Activated T-cell treated with anti-CD3 and anti-CD28 coated beads, Interleukin-2, amount 50 U/mL, for 4 hours (primary cell): ENCODE results near the gene HRCT1. TPM values are rescaled to one million over a fixed set of nuclear protein-coding genes. Genes with fewer than 3 reads are reported as not detected.
A peak's percentile ranks its signal among the peaks of the same experiment; 100 is the strongest.
"Not testable (repeated sequence)": the region's sequence is repeated elsewhere in the genome, so short reads cannot be mapped to it uniquely, and the experiment has no call there.

Experiments
- ATAC-seq, 2 donors: fragments of 200-7000 bp; cut with Tn5 transposase; one replicate each; pipeline ENCODE4 v1.10.0; 2021
- DNase-seq: peaks from one replicate; pipeline ENCODE4 v3.0.0-alpha.2; 2020
- H3K27me3 Mint-ChIP-seq: one replicate; pipeline ENCODE4 v1.8.0; 2021; ENCODE audit warnings: low read depth, mixed read lengths
- H3K36me3 Mint-ChIP-seq: one replicate; pipeline ENCODE4 v1.8.0; 2022; ENCODE audit warnings: mixed read lengths; ENCODE audit not compliant: insufficient read depth
- H3K4me1 Mint-ChIP-seq: one replicate; pipeline ENCODE4 v1.8.0; 2021; ENCODE audit warnings: low read depth, mixed read lengths
- H3K4me3 Mint-ChIP-seq: one replicate; pipeline ENCODE4 v1.8.0; 2021; ENCODE audit warnings: mild to moderate bottlenecking, moderate library complexity, mixed read lengths
- H3K9me3 Mint-ChIP-seq: one replicate; pipeline ENCODE4 v1.8.0; 2021; ENCODE audit warnings: mixed read lengths
- total RNA-seq, 3 donors: library from RNA; stranded (reverse); gene quantifications; one replicate each; pipeline ENCODE4 v1.2.1, GENCODE V29; 2021

HRCT1 gene
- total RNA-seq, 3 donors from 2014 or later, result not detected

- H3K9me3 Mint-ChIP-seq, result no peaks in the 10 kb centered on the region
- ATAC-seq (no peak), DNase-seq (no peak)
- no peaks in the 10 kb centered on the region for H3K36me3 Mint-ChIP-seq
- peaks cover 5% of the 10 kb centered on the region for H3K27me3 Mint-ChIP-seq
- H3K4me1 Mint-ChIP-seq, result no peaks in the 10 kb centered on the region
- H3K4me3 Mint-ChIP-seq, result no peak overlapping the region
Observed at GRCh38 chr9:35871545-35871944, 34.5 kb upstream of the HRCT1 start.

GRCh38 chr9:35872505-35872904 is 33.5 kb upstream of the HRCT1 start:
- peaks cover 3% of the 10 kb centered on the region for H3K9me3 Mint-ChIP-seq
- no peaks in the 10 kb centered on the region for H3K4me1 Mint-ChIP-seq
- DNase-seq (no peak), ATAC-seq (no peak)
- H3K4me3 Mint-ChIP-seq, result no peak overlapping the region
- peaks cover 5% of the 10 kb centered on the region for H3K27me3 Mint-ChIP-seq
- H3K36me3 Mint-ChIP-seq, result no peaks in the 10 kb centered on the region

- H3K4me3 Mint-ChIP-seq, result no peak overlapping the region
- peak in 1 of 2 donors; percentile 52 for ATAC-seq
- peak; percentile 81 for DNase-seq
- H3K27me3 Mint-ChIP-seq, result peaks cover 2% of the 10 kb centered on the region
- no peaks in the 10 kb centered on the region for H3K36me3 Mint-ChIP-seq
- H3K4me1 Mint-ChIP-seq, result no peaks in the 10 kb centered on the region
- H3K9me3 Mint-ChIP-seq, result peaks cover 6% of the 10 kb centered on the region
Observed at GRCh38 chr9:35882263-35882848, 23.6 kb upstream of the HRCT1 start.

GRCh38 chr9:35882996-35883395 is 23.0 kb upstream of the HRCT1 start:
- H3K36me3 Mint-ChIP-seq, result no peaks in the 10 kb centered on the region
- no peak for ATAC-seq
- no peaks in the 10 kb centered on the region for H3K4me1 Mint-ChIP-seq
- DNase-seq, result no peak
- H3K27me3 Mint-ChIP-seq, result peaks cover 2% of the 10 kb centered on the region
- no peaks in the 10 kb centered on the region for H3K9me3 Mint-ChIP-seq
- no peak overlapping the region for H3K4me3 Mint-ChIP-seq

GRCh38 chr9:35884908-35885307 is 21.1 kb upstream of the HRCT1 start:
- DNase-seq, H3K36me3 Mint-ChIP-seq, H3K9me3 Mint-ChIP-seq, H3K4me3 Mint-ChIP-seq, H3K4me1 Mint-ChIP-seq, ATAC-seq, H3K27me3 Mint-ChIP-seq: not testable (repeated sequence)

DNA sequence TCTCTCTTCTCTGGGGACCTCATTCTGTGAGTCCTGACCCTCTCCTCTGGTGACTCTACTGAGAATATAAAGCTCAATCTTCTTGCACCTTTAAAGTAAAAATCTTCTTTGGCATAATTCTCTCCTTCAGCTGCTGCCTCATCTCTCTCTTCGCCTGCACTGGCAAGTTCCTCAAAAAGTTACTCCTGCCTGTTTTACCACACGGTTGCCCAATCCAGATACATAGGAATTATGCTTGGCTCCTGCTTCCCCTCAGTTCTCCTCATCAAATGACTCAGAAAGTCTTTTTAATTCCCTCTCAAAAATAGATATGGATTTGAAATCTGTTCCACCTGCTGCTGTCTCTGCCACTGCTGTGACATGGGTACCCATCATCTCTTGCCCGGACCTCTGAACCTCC is 14.4 kb upstream of the HRCT1 start:
- H3K4me1 Mint-ChIP-seq, result no peaks in the 10 kb centered on the region
- no peak overlapping the region for H3K4me3 Mint-ChIP-seq
- H3K9me3 Mint-ChIP-seq, result no peaks in the 10 kb centered on the region
- peaks cover 21% of the 10 kb centered on the region for H3K27me3 Mint-ChIP-seq
- ATAC-seq, result no peak
- no peaks in the 10 kb centered on the region for H3K36me3 Mint-ChIP-seq
- DNase-seq, result no peak

DNA sequence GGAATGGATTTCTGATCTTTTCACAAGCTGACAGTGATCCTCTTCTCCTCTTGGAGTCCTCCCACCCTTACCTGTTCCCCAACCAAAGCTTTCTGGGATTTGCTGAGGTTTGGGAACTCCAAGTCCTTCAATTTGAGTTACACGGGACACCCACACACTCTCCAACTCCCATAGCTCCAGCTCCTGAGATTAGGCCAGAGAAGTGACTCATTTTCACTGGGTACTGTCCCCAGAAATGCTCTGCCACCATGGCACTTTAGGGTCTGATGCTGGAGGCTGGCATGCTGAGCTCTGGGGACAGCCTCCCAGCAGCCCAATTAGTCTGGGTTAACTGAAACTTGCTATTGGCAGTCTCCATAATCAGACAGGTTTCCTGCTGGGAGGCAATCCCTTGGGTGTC is 14.0 kb upstream of the HRCT1 start:
- ATAC-seq, result no peak
- Mint-ChIP-seq H3K4me3 (no peak overlapping the region), H3K9me3 (no peaks in the 10 kb centered on the region), H3K36me3 (no peaks in the 10 kb centered on the region), H3K4me1 (no peaks in the 10 kb centered on the region), H3K27me3 (peaks cover 21% of the 10 kb centered on the region)
- DNase-seq, result no peak

- H3K36me3 Mint-ChIP-seq, result no peaks in the 10 kb centered on the region
- H3K9me3 Mint-ChIP-seq, result no peaks in the 10 kb centered on the region
- H3K27me3 Mint-ChIP-seq, result peaks cover 21% of the 10 kb centered on the region
- ATAC-seq (no peak), DNase-seq (no peak)
- H3K4me1 Mint-ChIP-seq, result no peaks in the 10 kb centered on the region
- H3K4me3 Mint-ChIP-seq, result no peak overlapping the region
Observed at GRCh38 chr9:35896570-35896969, 9.4 kb upstream of the HRCT1 start.

DNA sequence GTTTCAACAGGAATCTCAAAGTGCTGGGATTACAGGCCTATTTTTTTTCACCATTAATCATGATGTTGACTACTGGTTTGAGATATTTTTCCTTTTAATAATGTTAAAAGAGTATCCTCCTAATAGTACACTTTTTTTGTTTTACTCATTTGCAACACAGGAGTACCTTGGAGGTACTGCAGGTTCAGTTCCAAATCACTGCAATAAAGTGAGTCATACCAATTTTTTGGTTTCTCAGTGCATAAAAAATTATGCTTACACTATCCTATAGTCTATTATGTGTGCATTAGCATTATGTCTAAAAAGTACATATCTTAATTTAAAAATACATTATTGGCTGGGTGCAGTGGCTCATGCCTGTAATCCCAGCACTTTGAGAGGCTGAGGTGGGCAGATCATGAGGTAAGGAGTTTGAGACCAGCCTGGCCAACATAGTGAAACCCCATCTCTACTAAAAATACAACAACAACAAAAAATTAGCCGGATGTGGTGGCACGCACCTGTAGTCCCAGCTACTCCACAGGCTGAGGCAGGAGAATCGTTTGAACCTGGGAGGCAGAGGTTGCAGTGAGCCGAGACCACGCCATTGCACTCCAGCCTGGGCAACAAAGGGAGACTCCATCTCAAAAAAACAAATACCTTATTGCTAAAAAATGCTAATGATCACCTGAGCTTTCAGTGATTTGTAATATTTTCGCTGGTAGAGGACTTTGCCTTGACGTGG is 8.5 kb upstream of the HRCT1 start:
- H3K4me3 Mint-ChIP-seq, H3K4me1 Mint-ChIP-seq, DNase-seq, H3K9me3 Mint-ChIP-seq, ATAC-seq, H3K36me3 Mint-ChIP-seq: not testable (repeated sequence)
- H3K27me3 Mint-ChIP-seq, result peaks cover 15% of the 10 kb centered on the region

DNA sequence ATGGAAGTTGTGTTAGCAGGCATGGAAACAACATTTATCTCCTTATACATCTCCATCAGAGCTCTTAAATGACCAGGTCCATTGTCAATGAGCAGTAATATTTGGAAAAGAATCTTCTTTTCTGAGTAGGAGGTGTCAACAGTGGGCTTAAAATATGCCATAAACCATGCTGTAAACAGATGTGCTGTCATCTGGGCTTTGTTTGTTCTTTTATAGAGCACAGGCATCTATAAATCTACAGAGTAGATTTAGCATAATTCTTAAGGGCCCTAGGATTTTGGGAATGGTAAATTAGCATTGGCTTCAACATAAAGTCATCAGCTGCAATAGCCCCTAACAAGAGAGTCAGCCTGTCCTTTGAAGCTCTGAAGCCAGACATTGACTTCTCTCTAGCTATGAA is 7.7 kb upstream of the HRCT1 start:
- Mint-ChIP-seq H3K27me3 (peaks cover 17% of the 10 kb centered on the region), H3K9me3 (no peaks in the 10 kb centered on the region), H3K4me3 (no peak overlapping the region), H3K36me3 (no peaks in the 10 kb centered on the region), H3K4me1 (peaks cover 6% of the 10 kb centered on the region)
- ATAC-seq (no peak), DNase-seq (no peak)

DNA sequence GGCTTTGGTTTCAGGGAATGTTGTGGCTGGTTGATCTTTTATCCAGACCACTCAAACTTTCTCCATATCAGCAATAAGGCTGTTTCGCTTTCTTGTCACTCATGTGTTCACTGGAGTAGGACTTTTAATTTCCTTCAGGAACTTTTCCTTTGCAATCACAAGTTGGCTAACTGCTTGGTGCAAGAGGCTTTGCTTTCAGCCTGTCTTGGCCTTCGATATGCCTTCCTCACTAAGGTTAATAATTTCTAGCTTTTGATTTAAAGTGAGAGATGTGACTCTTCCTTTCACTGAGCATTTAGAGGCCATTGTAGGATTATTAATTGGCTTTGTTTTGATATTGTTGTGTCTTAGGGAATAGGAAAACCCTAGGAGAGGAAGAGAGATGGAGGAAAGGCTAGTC is 7.0 kb upstream of the HRCT1 start:
- Mint-ChIP-seq H3K36me3 (no peaks in the 10 kb centered on the region), H3K4me3 (no peak overlapping the region), H3K27me3 (peaks cover 13% of the 10 kb centered on the region), H3K4me1 (peaks cover 8% of the 10 kb centered on the region), H3K9me3 (no peaks in the 10 kb centered on the region)
- ATAC-seq, result no peak
- DNase-seq, result no peak

DNA sequence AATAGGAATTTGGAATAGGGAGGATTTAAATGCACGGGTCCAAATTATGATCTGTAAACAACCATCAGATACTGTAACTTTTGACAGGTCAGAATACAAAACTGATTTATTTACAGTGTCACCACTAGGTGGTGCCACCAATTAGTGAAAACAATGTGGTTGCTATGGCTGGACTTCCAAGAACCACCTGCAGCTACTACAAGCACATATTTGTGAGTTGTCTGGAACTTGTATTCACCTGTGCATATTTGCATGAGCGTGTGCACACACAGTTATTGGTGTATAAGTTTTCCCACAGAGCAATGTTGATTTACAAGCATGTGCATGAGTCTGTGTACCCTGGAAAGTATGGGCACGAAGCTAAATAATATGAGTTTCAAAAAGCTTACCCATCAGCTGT is 3.0 kb upstream of the HRCT1 start:
- Mint-ChIP-seq H3K4me3 (no peak overlapping the region), H3K9me3 (no peaks in the 10 kb centered on the region), H3K4me1 (peaks cover 24% of the 10 kb centered on the region), H3K36me3 (no peaks in the 10 kb centered on the region), H3K27me3 (peaks cover 4% of the 10 kb centered on the region)
- ATAC-seq, result peak in 1 of 2 donors; percentile 59
- no peak for DNase-seq

GRCh38 chr9:35904338-35904737 is 1.7 kb upstream of the HRCT1 start:
- H3K4me1 Mint-ChIP-seq, result peaks cover 37% of the 10 kb centered on the region
- peaks cover 4% of the 10 kb centered on the region for H3K27me3 Mint-ChIP-seq
- no peaks in the 10 kb centered on the region for H3K9me3 Mint-ChIP-seq
- ATAC-seq, result no peak
- H3K36me3 Mint-ChIP-seq, result no peaks in the 10 kb centered on the region
- H3K4me3 Mint-ChIP-seq, result no peak overlapping the region
- DNase-seq, result no peak

DNA sequence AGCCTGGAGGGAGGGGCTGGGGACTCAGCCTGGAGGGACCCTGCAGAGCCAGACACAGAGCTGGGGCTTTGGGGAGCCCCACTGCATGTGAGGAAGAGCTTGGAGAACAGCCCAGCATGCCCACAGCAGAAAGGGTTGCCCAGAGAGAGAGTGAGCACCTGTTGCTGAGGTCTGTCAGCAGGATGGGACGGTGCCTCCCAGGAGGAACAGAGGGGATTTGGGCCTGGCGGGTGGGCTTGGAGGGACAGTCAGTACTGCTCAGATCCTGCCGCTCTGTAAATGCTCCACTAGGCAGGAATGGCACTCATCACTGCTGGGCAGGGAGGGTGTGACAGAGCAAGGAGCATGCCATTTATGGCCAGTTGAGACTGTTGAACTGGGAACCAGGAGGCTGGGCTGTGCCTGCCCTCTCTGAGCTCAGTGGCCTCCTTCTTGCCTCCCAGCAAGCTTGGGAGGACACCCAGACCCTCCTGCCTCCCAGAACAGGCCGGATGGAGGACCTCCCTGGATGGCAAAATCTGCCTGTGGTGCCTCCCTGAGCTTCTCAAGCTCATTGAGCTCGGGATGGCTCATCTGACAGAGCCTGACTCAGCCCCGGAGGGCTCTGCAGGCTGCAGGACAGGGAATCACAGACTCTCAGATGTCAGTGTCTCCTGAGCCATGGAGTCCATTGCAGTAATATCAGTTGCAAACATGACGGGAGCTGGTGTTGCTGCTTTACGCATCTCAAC is 786 bp upstream of the HRCT1 start:
- no peaks in the 10 kb centered on the region for H3K36me3 Mint-ChIP-seq
- ATAC-seq (no peak), DNase-seq (no peak)
- H3K4me1 Mint-ChIP-seq, result peaks cover 46% of the 10 kb centered on the region
- H3K27me3 Mint-ChIP-seq, result peaks cover 4% of the 10 kb centered on the region
- H3K4me3 Mint-ChIP-seq, result no peak overlapping the region
- no peaks in the 10 kb centered on the region for H3K9me3 Mint-ChIP-seq
